ENCODE measurements around the gene HIP1.
"Not testable (repeated sequence)": the region's sequence is repeated elsewhere in the genome, so short reads cannot be mapped to it uniquely, and the experiment has no call there.

The HIP1 gene

GRCh38 chr7:75625868-75626267 lies 112.9 kb downstream of the HIP1 start:
- no peak overlapping the region for H3K4me3 ChIP-seq (ENCODE audit: low read depth, low read length)
- H3K27me3 ChIP-seq (ENCODE audit: control insufficient read depth, insufficient read depth, low read length), result no peaks in the 10 kb centered on the region
- H3K9ac ChIP-seq (ENCODE audit: low read depth, low read length), result no peak overlapping the region
- H3K4me1 ChIP-seq (ENCODE audit: control insufficient read depth, insufficient read depth, low read length), result no peaks in the 10 kb centered on the region
- H3K9me3 ChIP-seq (ENCODE audit: control insufficient read depth, insufficient read depth, low read length), result no peaks in the 10 kb centered on the region
- H3K36me3 ChIP-seq (ENCODE audit: control insufficient read depth, insufficient read depth, low read length), result peaks cover 14% of the 10 kb centered on the region

- Histone ChIP-seq H3K36me3 (ENCODE audit: control insufficient read depth, insufficient read depth, low read length) (peaks cover 17% of the 10 kb centered on the region), H3K9ac (ENCODE audit: low read depth, low read length) (no peak overlapping the region), H3K4me3 (ENCODE audit: low read depth, low read length) (no peak overlapping the region), H3K4me1 (ENCODE audit: control insufficient read depth, insufficient read depth, low read length) (no peaks in the 10 kb centered on the region), H3K27me3 (ENCODE audit: control insufficient read depth, insufficient read depth, low read length) (no peaks in the 10 kb centered on the region), H3K9me3 (ENCODE audit: control insufficient read depth, insufficient read depth, low read length) (no peaks in the 10 kb centered on the region)
Measured at GRCh38 chr7:75624134-75624832, 114.5 kb downstream of the HIP1 start.

DNA sequence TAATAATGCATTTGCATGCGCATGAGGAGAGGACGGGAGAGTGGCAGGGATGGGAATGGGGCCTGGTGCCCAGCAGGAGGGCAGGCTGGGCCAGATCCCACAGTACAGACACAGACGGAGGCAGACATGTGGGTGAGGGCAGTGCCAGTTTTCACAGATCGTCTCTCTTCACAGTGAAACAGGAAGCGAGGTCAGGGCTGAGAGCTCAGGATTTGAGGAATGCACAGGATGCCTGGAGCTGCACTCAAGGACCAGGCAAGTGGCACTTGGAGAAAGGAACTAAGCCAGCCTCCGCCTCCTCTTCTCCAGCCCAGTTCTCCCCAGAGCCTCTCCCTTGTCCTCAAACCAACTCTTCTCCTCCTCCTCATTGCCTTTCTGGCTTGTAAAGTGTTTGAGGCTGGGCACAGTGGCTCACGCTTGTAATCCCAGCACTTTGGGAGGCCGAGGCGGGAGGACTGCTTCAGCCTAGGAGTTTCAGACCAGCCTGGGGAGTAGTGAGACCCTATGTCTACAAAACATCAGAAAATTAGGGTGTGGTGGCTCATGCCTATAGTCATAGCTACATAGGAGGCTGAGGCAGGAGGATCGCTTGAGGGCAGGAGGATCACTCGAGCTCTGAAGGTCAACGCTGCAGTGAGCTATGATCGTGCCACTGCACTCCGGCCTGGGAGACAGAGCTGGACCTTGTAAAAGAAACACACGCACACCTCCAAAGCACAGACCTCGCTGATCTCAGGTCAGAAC lies 115.2 kb downstream of the HIP1 start:
- peaks cover 17% of the 10 kb centered on the region for H3K36me3 ChIP-seq (ENCODE audit: control insufficient read depth, insufficient read depth, low read length)
- no peaks in the 10 kb centered on the region for H3K27me3 ChIP-seq (ENCODE audit: control insufficient read depth, insufficient read depth, low read length)
- H3K9ac ChIP-seq (ENCODE audit: low read depth, low read length), result peak overlapping the region; percentile 47
- no peak overlapping the region for H3K4me3 ChIP-seq (ENCODE audit: low read depth, low read length)
- H3K9me3 ChIP-seq (ENCODE audit: control insufficient read depth, insufficient read depth, low read length), result no peaks in the 10 kb centered on the region
- H3K4me1 ChIP-seq (ENCODE audit: control insufficient read depth, insufficient read depth, low read length), result no peaks in the 10 kb centered on the region

DNA sequence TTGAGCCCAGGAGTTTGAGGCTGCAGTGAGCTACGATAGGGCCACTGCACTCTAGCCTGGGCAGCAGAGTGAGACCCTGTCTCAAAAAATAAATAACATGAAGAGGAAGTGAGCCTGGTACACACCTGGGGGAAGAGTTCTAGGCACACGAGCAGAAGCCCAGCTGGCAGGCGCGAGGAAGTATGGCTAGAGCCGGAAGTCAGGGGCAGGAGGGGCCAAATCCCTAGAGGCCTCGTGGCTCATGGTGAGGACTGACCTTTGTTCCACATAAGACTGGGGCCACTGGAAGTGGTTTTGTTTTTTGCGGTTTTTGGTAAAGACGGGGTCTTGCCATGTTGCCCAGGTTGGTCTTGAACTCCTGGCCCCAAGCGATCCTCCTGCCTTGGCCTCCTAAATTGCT lies 117.6 kb downstream of the HIP1 start:
- Histone ChIP-seq H3K27me3 (ENCODE audit: control insufficient read depth, insufficient read depth, low read length) (no peaks in the 10 kb centered on the region), H3K9ac (ENCODE audit: low read depth, low read length) (no peak overlapping the region), H3K4me1 (ENCODE audit: control insufficient read depth, insufficient read depth, low read length) (no peaks in the 10 kb centered on the region), H3K9me3 (ENCODE audit: control insufficient read depth, insufficient read depth, low read length) (no peaks in the 10 kb centered on the region), H3K36me3 (ENCODE audit: control insufficient read depth, insufficient read depth, low read length) (peaks cover 14% of the 10 kb centered on the region), H3K4me3 (ENCODE audit: low read depth, low read length) (no peak overlapping the region)

DNA sequence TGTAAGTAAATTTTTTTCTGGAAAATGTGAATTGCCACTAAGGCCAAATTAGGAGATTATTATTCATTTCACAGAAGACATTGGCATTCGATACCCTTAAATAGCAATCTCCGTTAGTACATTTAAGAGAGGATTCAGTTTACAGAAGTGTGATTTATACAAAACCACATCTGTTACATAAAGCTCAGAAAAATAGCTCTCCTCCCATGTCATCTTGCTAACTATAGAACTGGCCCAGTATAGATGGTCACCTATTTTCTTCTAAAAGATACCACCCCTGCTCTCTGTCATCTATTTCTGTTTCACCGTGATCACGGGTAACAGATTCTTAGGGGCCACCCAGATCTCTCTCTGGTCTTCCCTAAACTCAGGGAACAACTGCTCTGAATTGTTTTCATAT lies 119.1 kb downstream of the HIP1 start:
- no peaks in the 10 kb centered on the region for H3K27me3 ChIP-seq (ENCODE audit: control insufficient read depth, insufficient read depth, low read length)
- no peak overlapping the region for H3K9ac ChIP-seq (ENCODE audit: low read depth, low read length)
- H3K9me3 ChIP-seq (ENCODE audit: control insufficient read depth, insufficient read depth, low read length), result no peaks in the 10 kb centered on the region
- no peak overlapping the region for H3K4me3 ChIP-seq (ENCODE audit: low read depth, low read length)
- H3K4me1 ChIP-seq (ENCODE audit: control insufficient read depth, insufficient read depth, low read length), result no peaks in the 10 kb centered on the region
- peaks cover 14% of the 10 kb centered on the region for H3K36me3 ChIP-seq (ENCODE audit: control insufficient read depth, insufficient read depth, low read length)

DNA sequence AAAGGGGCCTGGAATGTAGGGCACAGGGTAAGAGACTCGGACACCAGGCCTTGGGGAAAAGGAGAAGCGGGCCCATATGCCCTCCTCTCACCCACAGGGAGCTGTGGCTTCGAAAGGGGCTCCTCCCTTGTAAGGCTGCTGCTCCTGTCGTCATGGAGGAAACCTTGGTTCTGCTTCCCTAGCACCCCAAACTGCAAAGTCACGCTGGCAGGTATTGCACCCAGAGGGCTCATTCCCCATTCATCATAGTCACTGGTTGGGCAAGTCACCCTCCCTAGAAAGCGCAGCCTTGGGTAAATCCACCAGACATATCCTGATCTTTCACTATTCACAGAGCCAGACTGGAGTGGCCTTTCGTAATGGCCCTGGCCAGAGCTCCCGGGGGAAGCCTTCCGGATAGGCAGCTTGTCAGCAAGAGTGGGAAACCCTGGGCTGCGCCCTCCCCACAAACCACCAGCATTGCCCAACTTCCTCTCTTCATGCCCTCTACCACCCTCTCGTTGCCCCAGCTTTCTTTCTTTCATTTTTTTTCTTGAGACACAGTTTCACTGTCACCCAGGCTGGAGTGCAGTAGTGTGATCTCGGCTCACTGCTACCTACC lies 121.0 kb downstream of the HIP1 start:
- peaks cover 12% of the 10 kb centered on the region for H3K36me3 ChIP-seq (ENCODE audit: control insufficient read depth, insufficient read depth, low read length)
- H3K4me3 ChIP-seq (ENCODE audit: low read depth, low read length), result no peak overlapping the region
- no peaks in the 10 kb centered on the region for H3K27me3 ChIP-seq (ENCODE audit: control insufficient read depth, insufficient read depth, low read length)
- H3K4me1 ChIP-seq (ENCODE audit: control insufficient read depth, insufficient read depth, low read length), result no peaks in the 10 kb centered on the region
- no peak overlapping the region for H3K9ac ChIP-seq (ENCODE audit: low read depth, low read length)
- H3K9me3 ChIP-seq (ENCODE audit: control insufficient read depth, insufficient read depth, low read length), result no peaks in the 10 kb centered on the region

DNA sequence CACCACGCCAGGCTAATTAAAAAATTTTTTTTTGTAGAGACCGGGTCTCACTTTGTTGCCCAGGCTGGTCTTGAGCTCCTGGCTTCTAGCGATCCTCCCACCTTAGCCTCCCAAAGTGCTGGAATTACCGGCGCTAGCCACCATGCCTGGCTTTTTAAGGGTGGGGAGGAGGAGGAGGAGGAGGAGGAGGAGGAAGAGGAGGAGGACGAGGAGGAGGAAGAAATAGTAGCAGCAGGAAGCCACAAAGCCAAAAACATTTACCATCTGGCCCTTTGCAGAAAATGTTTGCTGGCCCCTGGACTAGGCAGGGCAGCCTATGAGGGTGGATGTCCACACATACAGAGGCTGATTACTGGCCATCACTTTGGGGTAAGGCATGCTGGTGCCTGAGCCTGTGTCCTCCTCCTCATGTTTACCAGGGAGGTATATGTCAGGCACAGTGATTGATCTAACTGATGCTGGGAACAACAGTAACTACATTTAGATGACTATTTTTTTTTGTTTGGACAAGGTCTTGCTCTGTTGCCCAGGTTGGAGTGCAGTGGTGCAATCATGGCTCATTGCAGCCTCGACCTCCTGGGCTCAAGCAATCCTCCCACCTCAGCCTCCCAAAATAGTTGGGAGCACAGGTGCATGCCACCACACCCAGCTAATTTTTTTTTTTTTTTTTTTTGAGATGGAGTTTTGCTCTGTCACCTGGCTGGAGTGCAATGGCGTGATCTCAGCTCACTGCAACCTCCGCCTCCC lies 122.1 kb downstream of the HIP1 start:
- Histone ChIP-seq H3K9ac (ENCODE audit: low read depth, low read length) (no peak overlapping the region), H3K9me3 (ENCODE audit: control insufficient read depth, insufficient read depth, low read length) (no peaks in the 10 kb centered on the region), H3K4me1 (ENCODE audit: control insufficient read depth, insufficient read depth, low read length) (peaks cover 4% of the 10 kb centered on the region), H3K36me3 (ENCODE audit: control insufficient read depth, insufficient read depth, low read length) (peaks cover 9% of the 10 kb centered on the region), H3K4me3 (ENCODE audit: low read depth, low read length) (no peak overlapping the region), H3K27me3 (ENCODE audit: control insufficient read depth, insufficient read depth, low read length) (no peaks in the 10 kb centered on the region)

DNA sequence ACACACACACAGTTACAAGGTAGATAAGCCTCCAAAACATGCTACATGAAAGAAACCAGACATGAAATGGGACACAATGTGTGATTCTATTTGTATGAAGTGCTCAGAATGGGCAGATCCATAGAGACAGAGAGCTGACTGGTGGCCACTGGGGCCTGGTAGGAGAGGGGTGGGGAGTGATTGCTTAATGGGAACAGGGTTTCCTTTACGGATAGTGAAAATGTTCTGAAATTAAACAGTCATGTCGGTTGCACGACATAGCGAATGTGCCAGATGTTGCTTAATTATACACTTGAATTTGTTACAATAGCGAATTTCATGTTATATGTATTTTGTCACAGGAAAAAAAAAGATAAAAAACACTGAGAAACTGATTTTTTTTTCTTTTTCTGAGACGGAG lies 124.3 kb downstream of the HIP1 start:
- no peaks in the 10 kb centered on the region for H3K27me3 ChIP-seq (ENCODE audit: control insufficient read depth, insufficient read depth, low read length)
- no peak overlapping the region for H3K9ac ChIP-seq (ENCODE audit: low read depth, low read length)
- H3K9me3 ChIP-seq (ENCODE audit: control insufficient read depth, insufficient read depth, low read length), result no peaks in the 10 kb centered on the region
- no peaks in the 10 kb centered on the region for H3K36me3 ChIP-seq (ENCODE audit: control insufficient read depth, insufficient read depth, low read length)
- peaks cover 4% of the 10 kb centered on the region for H3K4me1 ChIP-seq (ENCODE audit: control insufficient read depth, insufficient read depth, low read length)
- no peak overlapping the region for H3K4me3 ChIP-seq (ENCODE audit: low read depth, low read length)

GRCh38 chr7:75613351-75613750 lies 125.4 kb downstream of the HIP1 start:
- Histone ChIP-seq H3K36me3 (ENCODE audit: control insufficient read depth, insufficient read depth, low read length) (no peaks in the 10 kb centered on the region), H3K9ac (ENCODE audit: low read depth, low read length) (no peak overlapping the region), H3K4me3 (ENCODE audit: low read depth, low read length) (no peak overlapping the region), H3K9me3 (ENCODE audit: control insufficient read depth, insufficient read depth, low read length) (no peaks in the 10 kb centered on the region), H3K27me3 (ENCODE audit: control insufficient read depth, insufficient read depth, low read length) (no peaks in the 10 kb centered on the region), H3K4me1 (ENCODE audit: control insufficient read depth, insufficient read depth, low read length) (peaks cover 4% of the 10 kb centered on the region)

DNA sequence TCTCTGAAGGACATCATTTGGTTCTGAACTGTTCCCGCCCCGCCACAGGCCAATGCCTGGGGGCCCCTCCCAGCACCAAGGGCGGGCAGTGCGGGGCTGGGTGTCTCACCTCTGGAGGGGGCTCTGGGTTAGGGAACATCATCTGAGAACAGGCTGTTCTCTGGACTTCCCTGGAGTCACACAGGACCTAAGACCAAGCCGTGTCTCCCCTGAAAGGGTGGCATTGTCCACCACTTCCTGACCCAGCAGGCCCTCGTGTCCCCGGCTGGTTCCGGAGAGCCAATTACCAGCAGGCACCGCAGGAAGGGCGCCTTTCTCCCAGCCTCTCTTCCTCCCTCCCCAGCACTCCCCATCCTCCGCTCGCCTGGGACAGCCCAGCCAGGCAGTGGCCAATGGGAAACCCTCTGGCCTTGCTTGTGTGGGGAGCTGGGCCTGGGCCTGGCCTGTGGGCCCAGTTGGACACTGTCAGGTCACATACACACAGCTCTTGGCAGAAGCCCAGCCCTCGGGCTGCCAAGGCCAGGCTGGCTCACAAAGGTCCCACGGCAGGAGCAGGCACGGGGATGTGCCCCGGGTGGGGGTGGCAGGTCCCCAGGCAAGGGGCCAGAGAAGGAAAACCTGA lies 127.1 kb downstream of the HIP1 start:
- H3K9me3 ChIP-seq (ENCODE audit: control insufficient read depth, insufficient read depth, low read length), result no peaks in the 10 kb centered on the region
- H3K27me3 ChIP-seq (ENCODE audit: control insufficient read depth, insufficient read depth, low read length), result no peaks in the 10 kb centered on the region
- peaks cover 4% of the 10 kb centered on the region for H3K4me1 ChIP-seq (ENCODE audit: control insufficient read depth, insufficient read depth, low read length)
- no peaks in the 10 kb centered on the region for H3K36me3 ChIP-seq (ENCODE audit: control insufficient read depth, insufficient read depth, low read length)
- H3K9ac ChIP-seq (ENCODE audit: low read depth, low read length), result peak overlapping the region; percentile 12
- no peak overlapping the region for H3K4me3 ChIP-seq (ENCODE audit: low read depth, low read length)

DNA sequence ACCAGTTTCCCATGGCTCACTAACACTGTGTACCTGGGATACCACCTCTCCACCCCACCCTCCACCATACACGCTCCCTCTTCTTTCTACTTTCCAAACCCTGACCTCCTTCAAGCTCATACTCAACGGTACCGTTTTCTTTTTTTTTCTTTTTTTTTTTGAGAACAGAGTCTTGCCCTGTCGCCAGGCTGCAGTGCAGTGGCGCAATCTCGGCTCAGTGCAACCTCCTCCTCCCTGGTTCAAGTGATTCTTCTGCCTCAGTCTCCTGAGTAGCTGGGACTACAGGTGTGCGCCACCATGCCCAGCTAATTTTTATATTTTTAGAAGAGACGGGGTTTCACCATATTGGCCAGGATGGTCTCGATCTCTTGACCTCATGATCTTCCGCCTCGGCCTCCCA lies 129.3 kb downstream of the HIP1 start:
- H3K9ac ChIP-seq (ENCODE audit: low read depth, low read length); H3K27me3 ChIP-seq (ENCODE audit: control insufficient read depth, insufficient read depth, low read length); H3K4me3 ChIP-seq (ENCODE audit: low read depth, low read length); H3K9me3 ChIP-seq (ENCODE audit: control insufficient read depth, insufficient read depth, low read length); H3K4me1 ChIP-seq (ENCODE audit: control insufficient read depth, insufficient read depth, low read length); H3K36me3 ChIP-seq (ENCODE audit: control insufficient read depth, insufficient read depth, low read length): not testable (repeated sequence)

Data from iPS-15b (cell line).